Prostate gland (tissue), 2 donors: ENCODE measurements around the gene HERC3. TPM values are rescaled to one million over a fixed set of nuclear protein-coding genes. Genes with fewer than 3 reads are reported as not detected.

ENCODE experiments used
- DNase-seq: peaks from one replicate; pipeline ENCODE4 v3.0.0-alpha.2; 2019; ENCODE audit warnings: low spot score
- H3K27ac ChIP-seq, 2 donors: fragments of 200-600 bp; sonication (generic); 2 replicates each; pipeline ENCODE4 v1.5.1; 2017 to 2019
- H3K27me3 ChIP-seq: fragments of 200-600 bp; sonication (generic); replicated peaks from 2 replicates; pipeline ENCODE4 v1.5.1; 2019; ENCODE audit not compliant: insufficient read depth
- H3K36me3 ChIP-seq, 2 donors: fragments of 200-600 bp; sonication (generic); 1 replicate in 1 of 2; 2 replicates in 1 of 2; pipeline versions ENCODE4 v1.5.1 to v1.8.1; 2017 to 2019
- H3K4me1 ChIP-seq: fragments of 200-600 bp; sonication (generic); replicated peaks from 2 replicates; pipeline ENCODE4 v1.5.1; 2019
- H3K4me3 ChIP-seq, 2 donors: fragments of 200-600 bp; sonication (generic); 2 replicates each; pipeline ENCODE4 v1.5.1; 2017 to 2019
- H3K9me3 ChIP-seq: fragments of 200-600 bp; sonication (generic); 2 replicates; pipeline ENCODE4 v1.5.1; 2017
- CTCF ChIP-seq, 4 experiments: fragments of 200-600 bp in 2 of 4; fragments of 450-650 bp in 2 of 4; sonication (generic) in 2 of 4; IDR thresholded peaks; 1 replicate in 3 of 4; 2 replicates in 1 of 4; pipeline ENCODE4 v1.5.1; 2016 to 2019; ENCODE audit warnings: antibody characterized with exemption in 4 of 4, mild to moderate bottlenecking in 2 of 4, moderate library complexity in 2 of 4
- POLR2A ChIP-seq: fragments of 450-650 bp; IDR thresholded peaks from one replicate; pipeline ENCODE4 v1.6.1; 2016; ENCODE audit warnings: antibody characterized with exemption, mild to moderate bottlenecking
- POLR2AphosphoS5 ChIP-seq: sonication (generic); formaldehyde crosslinking; IDR thresholded peaks from one replicate; pipeline ENCODE4 v1.6.1; 2017; ENCODE audit warnings: antibody characterized with exemption
- WGBS: methylation state at CpG from one replicate; pipeline ENCODE4 v1.1.5; 2018; 5-methylcytosine and 5-hydroxymethylcytosine counted together
- intact Hi-C: fragments of 100-400 bp; cut with DNase I; formaldehyde crosslinking; loops from one replicate; pipeline ENCODE4 v1.14.2; 2022
- total RNA-seq, 2 donors: library from RNA; depleted of rRNA; stranded (reverse); fragments of >200 nt; gene quantifications; one replicate each; pipeline ENCODE4 v1.1.0, GENCODE V29; 2016

Gene HERC3
- total RNA-seq, 2 donors from 2014 or later: 36.5 to 42.2 TPM

GRCh38 chr4:88702782-88703181, 110.5 kb downstream of the HERC3 start:
- Histone ChIP-seq H3K9me3 (no peaks in the 10 kb centered on the region), H3K4me3 (no peak overlapping the region), H3K36me3 (peaks cover 0 to 6% of the 10 kb centered on the region in 2 donors), H3K27me3 (no peaks in the 10 kb centered on the region), H3K27ac (no peak overlapping the region), H3K4me1 (no peaks in the 10 kb centered on the region)
- intact Hi-C loops: no loop called here
- WGBS: 83% methylated on average over 2 of the region's 2 CpGs
- no peak for DNase-seq
- TF ChIP-seq POLR2AphosphoS5: no peak
- no peak for TF ChIP-seq CTCF (IDR thresholded peaks at IDR 0.05)
- TF ChIP-seq POLR2A: no peak

GRCh38 chr4:88705223-88705622, 112.9 kb downstream of the HERC3 start:
- peaks cover 0 to 6% of the 10 kb centered on the region in 2 donors for H3K36me3 ChIP-seq
- intact Hi-C loops: loop anchor here (5.0 kb wide), 3 partner anchors 97 to 317 kb away; no protein-coding TSS in a partner anchor

GRCh38 chr4:88705805-88706492, 113.7 kb downstream of the HERC3 start:
- TF ChIP-seq POLR2AphosphoS5: no peak
- TF ChIP-seq POLR2A: no peak
- no peak for TF ChIP-seq CTCF (IDR thresholded peaks at IDR 0.05)
- no peak overlapping the region for H3K4me3 ChIP-seq
- no peaks in the 10 kb centered on the region for H3K4me1 ChIP-seq
- no peak for DNase-seq
- H3K9me3 ChIP-seq: no peaks in the 10 kb centered on the region
- peaks cover 0 to 6% of the 10 kb centered on the region in 2 donors for H3K36me3 ChIP-seq
- no peak overlapping the region for H3K27ac ChIP-seq
- intact Hi-C loops: loop anchor here (5.0 kb wide), 3 partner anchors 96 to 316 kb away; no protein-coding TSS in a partner anchor
- 47% methylated on average over 3 of the region's 3 CpGs for WGBS
- no peaks in the 10 kb centered on the region for H3K27me3 ChIP-seq

More at GRCh38 chr4:88705223-88705622, 112.9 kb downstream of the HERC3 start:
- TF ChIP-seq CTCF (IDR thresholded peaks at IDR 0.05) (no peak), POLR2A (no peak), POLR2AphosphoS5 (no peak)
- Histone ChIP-seq H3K27ac (no peak overlapping the region), H3K9me3 (no peaks in the 10 kb centered on the region), H3K27me3 (no peaks in the 10 kb centered on the region), H3K4me1 (no peaks in the 10 kb centered on the region), H3K4me3 (no peak overlapping the region)
- no peak for DNase-seq

- Histone ChIP-seq H3K27me3 (no peaks in the 10 kb centered on the region), H3K9me3 (no peaks in the 10 kb centered on the region), H3K36me3 (peaks cover 0 to 6% of the 10 kb centered on the region in 2 donors), H3K4me1 (no peaks in the 10 kb centered on the region), H3K27ac (peak overlapping the region; percentile 53 to 54), H3K4me3 (no peak overlapping the region)
- TF ChIP-seq POLR2AphosphoS5 (peak; percentile 34), POLR2A (no peak), CTCF (IDR thresholded peaks at IDR 0.05) (peak in 3 of 4 experiments; percentile 59 to 75 (median 62))
- DNase-seq: peak; percentile 49
- WGBS: 33% methylated on average over 9 of the region's 9 CpGs
- intact Hi-C loops: loop anchor here (5.0 kb wide), 3 partner anchors 96 to 316 kb away; no protein-coding TSS in a partner anchor
Measured at GRCh38 chr4:88706574-88706973, 114.3 kb downstream of the HERC3 start.

- Histone ChIP-seq H3K27me3 (no peaks in the 10 kb centered on the region), H3K27ac (no peak overlapping the region), H3K4me3 (no peak overlapping the region), H3K9me3 (no peaks in the 10 kb centered on the region), H3K4me1 (no peaks in the 10 kb centered on the region), H3K36me3 (no peaks in the 10 kb centered on the region)
- intact Hi-C loops: loop anchor here (5.0 kb wide), 3 partner anchors 92 to 312 kb away; no protein-coding TSS in a partner anchor
- DNase-seq: no peak
- 100% methylated on average over 1 of the region's 1 CpG for WGBS
- TF ChIP-seq CTCF (IDR thresholded peaks at IDR 0.05) (no peak), POLR2AphosphoS5 (no peak), POLR2A (no peak)
Measured at GRCh38 chr4:88709989-88710388, 117.7 kb downstream of the HERC3 start.
